Esophagus squamous epithelium (tissue), 5 donors: ENCODE measurements around the gene MYO1D. TPM values are rescaled to one million over a fixed set of nuclear protein-coding genes. Genes with fewer than 3 reads are reported as not detected.
A peak's percentile ranks its signal among the peaks of the same experiment; 100 is the strongest.

Source experiments
- DNase-seq: peaks from one replicate; lab custom pipeline; 2025; lab: John Stamatoyannopoulos, UW
- H3K27ac ChIP-seq, 4 donors: fragments of 200-600 bp; sonication (generic); one replicate each; pipeline ENCODE4 v1.5.1; 2016 to 2019; ENCODE audit warnings: mild to moderate bottlenecking in 1 of 4
- H3K27me3 ChIP-seq, 4 donors: fragments of 200-600 bp; sonication (generic); 1 replicate in 3 of 4; 2 replicates in 1 of 4; pipeline versions ENCODE4 v1.5.1 to v1.6.0; 2017 to 2021; ENCODE audit warnings: antibody characterized with exemption in 1 of 4
- H3K36me3 ChIP-seq, 3 donors: fragments of 200-600 bp; sonication (generic); one replicate each; pipeline ENCODE4 v1.5.1; 2016 to 2019
- H3K4me1 ChIP-seq, 3 donors: fragments of 200-600 bp; sonication (generic); one replicate each; pipeline ENCODE4 v1.5.1; 2017 to 2019
- H3K4me3 ChIP-seq, 4 donors: fragments of 200-600 bp; sonication (generic); 1 replicate in 3 of 4; 2 replicates in 1 of 4; pipeline ENCODE4 v1.5.1; 2016 to 2019; ENCODE audit warnings: mild to moderate bottlenecking in 2 of 4, moderate library complexity in 1 of 4
- H3K9me3 ChIP-seq, 3 donors: fragments of 200-600 bp; sonication (generic); one replicate each; pipeline ENCODE4 v1.5.1; 2016 to 2019
- POLR2A ChIP-seq, 4 donors: fragments of 450-650 bp; IDR thresholded peaks; one replicate each; pipeline ENCODE4 v1.6.1; 2017; ENCODE audit warnings: antibody characterized with exemption in 4 of 4, mild to moderate bottlenecking in 4 of 4, moderate library complexity in 3 of 4
- WGBS, 2 donors: methylation state at CpG; one replicate each; pipeline ENCODE4 v1.1.5; 2018; 5-methylcytosine and 5-hydroxymethylcytosine counted together
- intact Hi-C: fragments of 100-400 bp; cut with DNase I; formaldehyde crosslinking; loops from one replicate; pipeline ENCODE4 v1.15.0; 2022
- total RNA-seq, 4 donors: library from RNA; depleted of rRNA; stranded (reverse); fragments of >200 nt; gene quantifications; one replicate each; pipeline ENCODE4 v1.1.0, GENCODE V29; 2016
- TF ChIP-seq, protein P1 (sequence below), 6 experiments: fragments of 450-650 bp in 4 of 6; fragments of 200-600 bp in 2 of 6; sonication (generic) in 2 of 6; IDR thresholded peaks; one replicate each; pipeline ENCODE4 v1.5.1; 2016 to 2019; ENCODE audit warnings: antibody characterized with exemption in 6 of 6, mild to moderate bottlenecking in 4 of 6, moderate library complexity in 4 of 6
- donor health status: DM: yes; HTN: yes; CAD: no.

MYO1D gene
- total RNA-seq, 4 donors from 2014 or later, result 58.8 to 86.8 (median 64.3) TPM

DNA sequence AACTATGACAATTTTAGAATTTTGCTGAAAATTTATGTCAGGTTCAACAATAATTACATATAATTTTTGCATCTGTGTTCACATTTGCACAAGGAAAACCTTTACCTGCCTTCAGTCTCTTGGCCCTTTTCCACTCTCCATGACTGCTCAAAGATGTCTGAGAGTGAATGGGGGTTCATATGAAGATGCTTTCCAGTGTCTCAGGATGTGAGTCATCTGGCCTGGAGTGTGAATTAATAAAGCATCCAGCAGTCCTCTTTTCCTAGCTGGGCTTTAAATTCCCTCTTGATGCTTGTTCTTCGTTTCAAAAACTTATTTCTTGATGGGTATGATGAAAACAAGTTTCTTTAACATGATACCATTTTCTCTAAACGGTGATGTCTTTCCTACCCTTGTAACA lies 290.3 kb downstream of the MYO1D start:
- Histone ChIP-seq H3K4me3 (no peak overlapping the region), H3K36me3 (peaks cover 0 to 5% (median 0%) of the 10 kb centered on the region in 3 donors), H3K27ac (no peak overlapping the region), H3K27me3 (no peaks in the 10 kb centered on the region), H3K9me3 (peaks cover 0 to 12% (median 5%) of the 10 kb centered on the region in 3 donors), H3K4me1 (no peaks in the 10 kb centered on the region)
- intact Hi-C loops, result no loop called here
- TF ChIP-seq POLR2A (IDR thresholded peaks at IDR 0.05), result no peak
- TF ChIP-seq, protein P1, sequence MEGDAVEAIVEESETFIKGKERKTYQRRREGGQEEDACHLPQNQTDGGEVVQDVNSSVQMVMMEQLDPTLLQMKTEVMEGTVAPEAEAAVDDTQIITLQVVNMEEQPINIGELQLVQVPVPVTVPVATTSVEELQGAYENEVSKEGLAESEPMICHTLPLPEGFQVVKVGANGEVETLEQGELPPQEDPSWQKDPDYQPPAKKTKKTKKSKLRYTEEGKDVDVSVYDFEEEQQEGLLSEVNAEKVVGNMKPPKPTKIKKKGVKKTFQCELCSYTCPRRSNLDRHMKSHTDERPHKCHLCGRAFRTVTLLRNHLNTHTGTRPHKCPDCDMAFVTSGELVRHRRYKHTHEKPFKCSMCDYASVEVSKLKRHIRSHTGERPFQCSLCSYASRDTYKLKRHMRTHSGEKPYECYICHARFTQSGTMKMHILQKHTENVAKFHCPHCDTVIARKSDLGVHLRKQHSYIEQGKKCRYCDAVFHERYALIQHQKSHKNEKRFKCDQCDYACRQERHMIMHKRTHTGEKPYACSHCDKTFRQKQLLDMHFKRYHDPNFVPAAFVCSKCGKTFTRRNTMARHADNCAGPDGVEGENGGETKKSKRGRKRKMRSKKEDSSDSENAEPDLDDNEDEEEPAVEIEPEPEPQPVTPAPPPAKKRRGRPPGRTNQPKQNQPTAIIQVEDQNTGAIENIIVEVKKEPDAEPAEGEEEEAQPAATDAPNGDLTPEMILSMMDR (IDR thresholded peaks at IDR 0.05), result no peak
- DNase-seq, result no peak
- 54 to 87% methylated on average over 2 of the region's 2 CpGs for WGBS, 2 donors

DNA sequence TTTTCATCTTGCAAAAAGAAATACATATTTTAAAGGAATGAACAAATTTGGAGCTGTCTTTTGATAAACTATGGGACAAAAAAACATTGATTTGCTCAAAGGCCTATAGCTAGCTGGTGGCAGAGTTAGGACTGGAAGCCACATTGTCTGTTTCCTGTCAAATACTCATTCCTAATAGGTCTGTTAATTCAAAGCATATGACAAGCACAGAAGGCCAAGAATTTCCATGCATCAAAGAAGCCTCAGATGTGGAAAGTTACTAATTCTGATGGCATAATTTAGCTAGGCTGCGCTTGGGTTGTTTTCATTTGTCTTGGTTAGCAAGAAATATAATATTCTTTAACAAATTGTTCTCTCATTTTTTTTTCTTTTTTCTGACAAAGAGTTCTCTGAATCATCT lies 292.1 kb downstream of the MYO1D start:
- Histone ChIP-seq H3K36me3 (peaks cover 0 to 5% (median 0%) of the 10 kb centered on the region in 3 donors), H3K4me3 (no peak overlapping the region), H3K27ac (no peak overlapping the region), H3K9me3 (peaks cover 0 to 23% (median 5%) of the 10 kb centered on the region in 3 donors), H3K4me1 (no peaks in the 10 kb centered on the region), H3K27me3 (no peaks in the 10 kb centered on the region)
- 76 to 97% methylated on average over 1 of the region's 1 CpG for WGBS, 2 donors
- no peak for DNase-seq
- intact Hi-C loops, result no loop called here
- TF ChIP-seq, protein P1 (IDR thresholded peaks at IDR 0.05), result no peak
- no peak for TF ChIP-seq POLR2A (IDR thresholded peaks at IDR 0.05)

DNA sequence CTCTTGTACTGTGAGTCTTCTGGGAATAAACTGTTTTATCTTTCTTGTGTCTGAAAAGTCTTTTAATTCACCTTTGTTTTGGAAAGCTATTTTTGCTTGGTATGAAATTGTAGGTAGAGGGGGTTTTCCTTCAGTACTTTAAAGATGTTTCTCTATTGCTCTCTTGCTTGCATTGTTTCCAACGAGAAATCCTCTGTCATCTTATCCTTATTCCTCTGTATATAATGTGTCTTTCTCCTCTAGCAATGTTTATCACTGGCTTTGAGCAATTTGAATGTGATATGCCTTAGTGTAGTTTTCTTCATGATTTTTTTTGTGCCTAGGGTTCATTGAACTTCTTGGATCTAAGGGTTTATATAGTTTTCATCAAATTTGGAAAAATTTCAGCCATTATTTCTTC lies 293.9 kb downstream of the MYO1D start:
- Histone ChIP-seq H3K27me3 (no peaks in the 10 kb centered on the region), H3K36me3 (peaks cover 0 to 5% (median 0%) of the 10 kb centered on the region in 3 donors), H3K9me3 (peaks cover 0 to 23% (median 5%) of the 10 kb centered on the region in 3 donors), H3K4me1 (no peaks in the 10 kb centered on the region), H3K4me3 (no peak overlapping the region), H3K27ac (no peak overlapping the region)
- WGBS, 2 donors, result 82 to 100% methylated on average over 1 of the region's 1 CpG
- TF ChIP-seq POLR2A (IDR thresholded peaks at IDR 0.05), result no peak
- TF ChIP-seq, protein P1 (IDR thresholded peaks at IDR 0.05), result no peak
- intact Hi-C loops, result no loop called here
- DNase-seq, result no peak

DNA sequence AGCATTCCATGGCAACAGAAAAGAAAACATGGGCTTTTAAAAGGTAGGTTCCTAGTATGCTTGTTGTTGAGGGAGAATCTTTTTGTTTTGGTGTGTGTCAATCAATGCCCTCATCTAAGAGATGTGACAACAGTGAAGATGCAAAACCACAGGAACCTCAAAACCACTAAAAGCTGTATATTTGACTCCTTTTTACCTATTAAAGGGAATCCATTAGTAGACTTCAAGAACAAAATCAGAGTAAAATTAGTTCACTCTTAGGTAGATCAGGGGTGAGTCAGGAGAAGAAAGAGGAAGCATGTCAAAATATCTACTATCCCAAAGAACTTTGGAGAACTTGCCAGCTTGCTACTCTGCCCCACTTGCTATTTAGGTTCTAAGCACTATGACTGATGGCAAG lies 301.1 kb downstream of the MYO1D start:
- no peak overlapping the region for H3K4me3 ChIP-seq
- no peak overlapping the region for H3K27ac ChIP-seq
- TF ChIP-seq, protein P1 (IDR thresholded peaks at IDR 0.05), result no peak
- TF ChIP-seq POLR2A (IDR thresholded peaks at IDR 0.05), result no peak
- H3K4me1 ChIP-seq, result no peaks in the 10 kb centered on the region
- peaks cover 0 to 4% (median 0%) of the 10 kb centered on the region in 3 donors for H3K9me3 ChIP-seq
- no peaks in the 10 kb centered on the region for H3K36me3 ChIP-seq
- intact Hi-C loops, result no loop called here
- H3K27me3 ChIP-seq, result no peaks in the 10 kb centered on the region
- DNase-seq, result no peak

DNA sequence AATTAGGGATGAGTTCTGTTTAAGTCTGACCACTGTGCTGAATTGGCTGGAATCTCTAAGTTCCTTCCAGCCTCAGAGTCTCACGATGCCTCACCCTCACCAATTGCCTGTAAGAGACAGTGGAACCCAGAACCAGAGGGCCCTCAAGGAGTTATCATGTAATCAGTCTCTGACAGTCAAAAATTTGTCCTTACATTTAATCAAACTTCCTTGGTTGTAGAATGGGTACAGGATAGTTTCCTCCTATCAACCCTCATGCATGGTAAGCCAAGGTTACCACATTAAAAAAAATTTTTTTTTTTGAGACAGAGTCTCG lies 306.9 kb downstream of the MYO1D start:
- 88 to 96% methylated on average over 2 of the region's 2 CpGs for WGBS, 2 donors
- TF ChIP-seq, protein P1 (IDR thresholded peaks at IDR 0.05), result no peak
- no peak for TF ChIP-seq POLR2A (IDR thresholded peaks at IDR 0.05)

More for the DNA sequence above, 306.9 kb downstream of the MYO1D start:
- no peak for DNase-seq
- Histone ChIP-seq H3K4me1 (peaks cover 0 to 33% (median 7%) of the 10 kb centered on the region in 3 donors), H3K27ac (peak overlapping the region; percentile 47 to 86 (median 80)), H3K27me3 (no peaks in the 10 kb centered on the region), H3K9me3 (no peaks in the 10 kb centered on the region), H3K36me3 (peaks cover 0 to 16% (median 0%) of the 10 kb centered on the region in 3 donors), H3K4me3 (no peak overlapping the region)
- intact Hi-C loops, result no loop called here
